ENCODE measurements around the gene HMG20B.
"Not testable (repeated sequence)": the region's sequence is repeated elsewhere in the genome, so short reads cannot be mapped to it uniquely, and the experiment has no call there.

Gene HMG20B

GRCh38 chr19:3572855-3573161, at the start of gene HMG20B:
Gene HMG20B (plus strand): TSS chr19:3572944. CDS start chr19:3573310, 366 bp downstream.
- no peak for DNase-seq (ENCODE audit: low spot score)

GRCh38 chr19:3523361-3524077, 49.2 kb upstream of the HMG20B start:
- DNase-seq (ENCODE audit: low spot score) = no peak

- DNase-seq (ENCODE audit: low spot score) = no peak
These were observed 48.5 kb upstream of the HMG20B start for GRCh38 chr19:3524078-3524842.

- DNase-seq (ENCODE audit: low spot score) = no peak
These were observed 47.8 kb upstream of the HMG20B start for GRCh38 chr19:3524904-3525451.

GRCh38 chr19:3526507-3527237, 46.1 kb upstream of the HMG20B start:
- DNase-seq (ENCODE audit: low spot score) = no peak

GRCh38 chr19:3527238-3527910, 45.4 kb upstream of the HMG20B start:
- no peak for DNase-seq (ENCODE audit: low spot score)

- no peak for DNase-seq (ENCODE audit: low spot score)
These were observed 44.7 kb upstream of the HMG20B start for GRCh38 chr19:3528080-3528479.

GRCh38 chr19:3528539-3529211, 44.1 kb upstream of the HMG20B start:
- no peak for DNase-seq (ENCODE audit: low spot score)

- not testable (repeated sequence) for DNase-seq (ENCODE audit: low spot score)
These were observed 43.4 kb upstream of the HMG20B start for GRCh38 chr19:3529299-3529698.

GRCh38 chr19:3530389-3530788, 42.4 kb upstream of the HMG20B start:
- DNase-seq (ENCODE audit: low spot score) = no peak

GRCh38 chr19:3531716-3532115, 41.0 kb upstream of the HMG20B start:
- DNase-seq (ENCODE audit: low spot score) = no peak

GRCh38 chr19:3532154-3532786, 40.5 kb upstream of the HMG20B start:
- no peak for DNase-seq (ENCODE audit: low spot score)

- DNase-seq (ENCODE audit: low spot score) = no peak
These were observed 39.7 kb upstream of the HMG20B start for GRCh38 chr19:3533033-3533432.

GRCh38 chr19:3533563-3534216, 39.1 kb upstream of the HMG20B start:
- DNase-seq (ENCODE audit: low spot score) = no peak

- DNase-seq (ENCODE audit: low spot score) = no peak
These were observed 38.1 kb upstream of the HMG20B start for GRCh38 chr19:3534375-3535234.

GRCh38 chr19:3535235-3535535, 37.6 kb upstream of the HMG20B start:
- no peak for DNase-seq (ENCODE audit: low spot score)

- no peak for DNase-seq (ENCODE audit: low spot score)
These were observed 37.2 kb upstream of the HMG20B start for GRCh38 chr19:3535563-3535965.

- DNase-seq (ENCODE audit: low spot score) = no peak
These were observed 36.8 kb upstream of the HMG20B start for GRCh38 chr19:3535981-3536380.

GRCh38 chr19:3536429-3537100, 36.2 kb upstream of the HMG20B start:
- no peak for DNase-seq (ENCODE audit: low spot score)

All from germinal center (tissue), 1 donor.